Bronchial epithelial cell (primary cell): ENCODE results near the gene TTC7B. TPM values are rescaled to one million over a fixed set of nuclear protein-coding genes. Genes with fewer than 3 reads are reported as not detected.

Experiments used
- DNase-seq: peaks from one replicate; pipeline ENCODE4 v3.0.0-alpha.2; 2010; ENCODE audit warnings: low read depth
- FAIRE-seq: peaks from 2 replicates; lab custom pipeline; 2011; peaks lifted over from hg19 to GRCh38; lab: Jason Lieb, UNC
- H3K27me3 ChIP-seq: 2 replicates; pipeline ENCODE4 v1.5.1; 2011; ENCODE audit warnings: low read length; ENCODE audit not compliant: control insufficient read depth, insufficient read depth
- H3K36me3 ChIP-seq: 2 replicates; pipeline ENCODE4 v1.5.1; 2011; ENCODE audit warnings: low read length; ENCODE audit not compliant: control insufficient read depth, insufficient read depth
- H3K4me3 ChIP-seq: 2 replicates; pipeline ENCODE4 v1.5.1; 2011; ENCODE audit warnings: mild to moderate bottlenecking, low read depth, low read length, control low read depth
- total RNA-seq: library from RNA; depleted of rRNA; stranded (reverse); fragments of >200 nt; gene quantifications from 2 replicates; pipeline ENCODE4 v1.2.1, GENCODE V29; 2014
- TF ChIP-seq, protein P1 (sequence below): IDR thresholded peaks from 2 replicates; pipeline ENCODE4 v1.5.1; 2011; ENCODE audit warnings: mild to moderate bottlenecking, moderate library complexity, low read length, control low read depth, inconsistent platforms; ENCODE audit not compliant: insufficient read depth, severe bottlenecking

TTC7B gene
- total RNA-seq, 1 donor from 2014 or later = 2.9 TPM

GRCh38 chr14:90522571-90523191 is 293.5 kb downstream of the TTC7B start:
- H3K4me3 ChIP-seq = no peak overlapping the region
- DNase-seq (no peak), FAIRE-seq (no peak)
- H3K36me3 ChIP-seq = no peaks in the 10 kb centered on the region
- no peaks in the 10 kb centered on the region for H3K27me3 ChIP-seq
- TF ChIP-seq, protein P1, sequence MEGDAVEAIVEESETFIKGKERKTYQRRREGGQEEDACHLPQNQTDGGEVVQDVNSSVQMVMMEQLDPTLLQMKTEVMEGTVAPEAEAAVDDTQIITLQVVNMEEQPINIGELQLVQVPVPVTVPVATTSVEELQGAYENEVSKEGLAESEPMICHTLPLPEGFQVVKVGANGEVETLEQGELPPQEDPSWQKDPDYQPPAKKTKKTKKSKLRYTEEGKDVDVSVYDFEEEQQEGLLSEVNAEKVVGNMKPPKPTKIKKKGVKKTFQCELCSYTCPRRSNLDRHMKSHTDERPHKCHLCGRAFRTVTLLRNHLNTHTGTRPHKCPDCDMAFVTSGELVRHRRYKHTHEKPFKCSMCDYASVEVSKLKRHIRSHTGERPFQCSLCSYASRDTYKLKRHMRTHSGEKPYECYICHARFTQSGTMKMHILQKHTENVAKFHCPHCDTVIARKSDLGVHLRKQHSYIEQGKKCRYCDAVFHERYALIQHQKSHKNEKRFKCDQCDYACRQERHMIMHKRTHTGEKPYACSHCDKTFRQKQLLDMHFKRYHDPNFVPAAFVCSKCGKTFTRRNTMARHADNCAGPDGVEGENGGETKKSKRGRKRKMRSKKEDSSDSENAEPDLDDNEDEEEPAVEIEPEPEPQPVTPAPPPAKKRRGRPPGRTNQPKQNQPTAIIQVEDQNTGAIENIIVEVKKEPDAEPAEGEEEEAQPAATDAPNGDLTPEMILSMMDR = no peak

GRCh38 chr14:90521930-90522483 is 294.2 kb downstream of the TTC7B start:
- Histone ChIP-seq H3K27me3 (no peaks in the 10 kb centered on the region), H3K4me3 (no peak overlapping the region), H3K36me3 (no peaks in the 10 kb centered on the region)
- TF ChIP-seq, protein P1 = no peak
- no peak for DNase-seq
- FAIRE-seq = no peak

- H3K4me3 ChIP-seq = no peak overlapping the region
- H3K36me3 ChIP-seq = no peaks in the 10 kb centered on the region
- no peaks in the 10 kb centered on the region for H3K27me3 ChIP-seq
- FAIRE-seq = no peak
- no peak for DNase-seq
- TF ChIP-seq, protein P1 = no peak
Measured at GRCh38 chr14:90521084-90521929, 294.9 kb downstream of the TTC7B start.

DNA sequence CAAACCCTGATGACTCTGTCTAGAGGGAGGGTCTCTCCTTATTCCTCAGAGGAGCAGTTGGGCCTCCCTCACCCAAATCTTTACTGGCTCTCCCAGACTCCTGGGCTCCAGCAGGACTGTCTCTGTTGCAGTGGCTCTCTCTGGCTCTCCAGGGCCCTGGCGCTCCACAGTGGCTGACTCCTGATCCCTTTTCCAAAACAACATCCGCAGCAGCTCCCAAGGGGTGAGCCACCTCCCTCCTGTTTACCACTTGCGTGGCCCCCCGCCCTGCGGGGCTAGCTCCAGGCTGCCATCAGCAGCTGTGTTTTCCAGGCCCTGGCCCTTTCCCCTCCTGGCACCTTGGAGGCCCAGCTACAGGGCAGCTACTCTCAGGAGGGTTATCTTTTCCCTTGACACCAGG is 295.9 kb downstream of the TTC7B start:
- FAIRE-seq (no peak), DNase-seq (no peak)
- no peaks in the 10 kb centered on the region for H3K36me3 ChIP-seq
- H3K27me3 ChIP-seq = no peaks in the 10 kb centered on the region
- no peak overlapping the region for H3K4me3 ChIP-seq
- TF ChIP-seq, protein P1 = no peak

- Histone ChIP-seq H3K36me3 (no peaks in the 10 kb centered on the region), H3K27me3 (no peaks in the 10 kb centered on the region), H3K4me3 (no peak overlapping the region)
- TF ChIP-seq, protein P1 = no peak
- FAIRE-seq (peak; percentile 52), DNase-seq (no peak)
Measured at GRCh38 chr14:90519262-90519920, 296.8 kb downstream of the TTC7B start.
